GM23248 (cell line): ENCODE measurements around the gene CHI3L2. TPM values are rescaled to one million over a fixed set of nuclear protein-coding genes. Genes with fewer than 3 reads are reported as not detected.

Source experiments
- DNase-seq: peaks from one replicate; pipeline ENCODE4 v3.0.0-alpha.2; 2015
- H2AFZ ChIP-seq: fragments of 200-600 bp; sonication (generic); 2 replicates; pipeline ENCODE4 v1.6.1; 2016; ENCODE audit warnings: antibody characterized with exemption
- H3F3A ChIP-seq: fragments of 200-600 bp; sonication (generic); 2 replicates; pipeline ENCODE4 v1.6.1; 2016; ENCODE audit warnings: mild to moderate bottlenecking, antibody characterized with exemption, mixed run types; ENCODE audit not compliant: insufficient read depth
- H3K27ac ChIP-seq: fragments of 200-600 bp; sonication (generic); 2 replicates; pipeline ENCODE4 v1.5.1; 2016; ENCODE audit warnings: mild to moderate bottlenecking
- H3K27me3 ChIP-seq: fragments of 200-600 bp; sonication (generic); replicated peaks from 2 replicates; pipeline ENCODE4 v1.6.1; 2016; ENCODE audit warnings: mild to moderate bottlenecking; ENCODE audit not compliant: insufficient read depth
- H3K36me3 ChIP-seq: fragments of 200-600 bp; sonication (generic); 2 replicates; pipeline ENCODE4 v1.6.1; 2016; ENCODE audit warnings: low read depth, mild to moderate bottlenecking
- H3K4me1 ChIP-seq: fragments of 200-600 bp; sonication (generic); 2 replicates; pipeline ENCODE4 v1.6.1; 2016; ENCODE audit warnings: mild to moderate bottlenecking; ENCODE audit not compliant: insufficient read depth
- H3K4me2 ChIP-seq: fragments of 200-600 bp; sonication (generic); one replicate; pipeline ENCODE4 v1.6.1; 2016; ENCODE audit warnings: mild to moderate bottlenecking; ENCODE audit not compliant: unreplicated experiment
- H3K4me3 ChIP-seq: fragments of 200-600 bp; sonication (generic); 2 replicates; pipeline ENCODE4 v1.5.1; 2016; ENCODE audit warnings: mild to moderate bottlenecking
- H3K79me2 ChIP-seq: fragments of 200-600 bp; sonication (generic); 2 replicates; pipeline ENCODE4 v1.6.1; 2016; ENCODE audit warnings: mild to moderate bottlenecking; ENCODE audit not compliant: insufficient read depth
- H3K9ac ChIP-seq: fragments of 200-600 bp; sonication (generic); 2 replicates; pipeline ENCODE4 v1.6.1; 2016; ENCODE audit warnings: mild to moderate bottlenecking
- H3K9me2 ChIP-seq: fragments of 200-600 bp; sonication (generic); 2 replicates; pipeline ENCODE4 v1.6.1; 2016; ENCODE audit warnings: mixed run types, mild to moderate bottlenecking, moderate library complexity; ENCODE audit not compliant: insufficient read depth
- H3K9me3 ChIP-seq: fragments of 200-600 bp; sonication (generic); one replicate; pipeline ENCODE4 v1.6.1; 2017; ENCODE audit warnings: low read depth
- H4K20me1 ChIP-seq: fragments of 200-600 bp; sonication (generic); 2 replicates; pipeline ENCODE4 v1.6.0; 2016; ENCODE audit not compliant: insufficient read depth
- EZH2 ChIP-seq: fragments of 200-600 bp; sonication (generic); IDR thresholded peaks from 2 replicates; pipeline ENCODE4 v1.6.1; 2018; ENCODE audit warnings: antibody characterized with exemption, mild to moderate bottlenecking; ENCODE audit not compliant: insufficient read depth, poor library complexity, severe bottlenecking
- EZH2phosphoT487 ChIP-seq: fragments of 200-600 bp; sonication (generic); IDR thresholded peaks from 2 replicates; pipeline ENCODE4 v1.6.1; 2018; ENCODE audit warnings: antibody characterized with exemption, moderate library complexity, mild to moderate bottlenecking, low read depth; ENCODE audit not compliant: insufficient read depth
- WGBS, 2 experiments: methylation state at CpG; one replicate each; pipeline ENCODE4 v1.1.6; 2015 to 2017; ENCODE audit warnings: low lambda C conversion rate in 2 of 2, low coverage in 1 of 2; ENCODE audit errors: missing lambda C conversion rate in 2 of 2; 5-methylcytosine and 5-hydroxymethylcytosine counted together
- in situ Hi-C: fragments of 300-500 bp; cut with MboI; formaldehyde crosslinking; loops from 2 replicates; pipeline ENCODE4 v1.15.0; 2020
- polyA plus RNA-seq: library from polyadenylated mRNA; unstranded; fragments of >200 nt; fragmentation: Nextera tagmentation; extraction: Ambion mirVana; gene quantifications from 2 replicates; pipeline ENCODE4 v1.2.1, GENCODE V29; 2016
- total RNA-seq: library from RNA; depleted of rRNA; stranded (reverse); fragments of >200 nt; shearing (Covaris generic); gene quantifications from 2 replicates; pipeline ENCODE4 v1.2.3, GENCODE V29; 2014

The CHI3L2 gene
- total and polyA plus RNA-seq, 2 experiments from 2014 or later = 0.55 TPM; not detected in 1

DNA sequence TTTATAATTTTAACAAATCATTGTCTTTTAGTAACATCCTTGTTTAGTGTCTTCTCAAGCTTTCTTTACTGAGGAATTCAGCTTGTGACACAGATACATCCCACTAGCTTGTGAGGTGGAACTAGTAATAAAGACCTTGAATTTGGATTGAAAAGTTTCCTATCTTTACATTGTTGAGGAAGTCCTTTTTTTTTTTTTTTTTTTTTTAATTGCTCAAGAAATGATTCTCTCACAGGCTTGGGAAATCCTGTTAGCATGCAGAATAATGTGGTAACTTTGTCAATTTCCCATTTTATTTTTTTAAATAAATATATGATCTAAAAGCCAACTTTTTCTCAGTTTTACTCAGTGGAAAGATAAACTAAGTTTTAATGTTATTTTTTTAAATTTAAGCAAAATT, 42.9 kb upstream of the CHI3L2 start:
- Histone ChIP-seq H4K20me1 (no peaks in the 10 kb centered on the region), H3K4me3 (no peak overlapping the region), H3K79me2 (no peaks in the 10 kb centered on the region), H3K9me2 (no peaks in the 10 kb centered on the region), H2AFZ (no peak overlapping the region), H3K4me2 (no peak overlapping the region), H3K9me3 (no peaks in the 10 kb centered on the region), H3K27me3 (no peaks in the 10 kb centered on the region), H3K27ac (no peak overlapping the region), H3K4me1 (0 out of 2 replicates have a peak, but pooled peaks cover 7% of the 10 kb centered on the region), H3F3A (peaks cover 17% of the 10 kb centered on the region), H3K36me3 (peaks cover 32% of the 10 kb centered on the region), H3K9ac (no peak overlapping the region)
- no peak for TF ChIP-seq EZH2phosphoT487
- no peak for TF ChIP-seq EZH2
- DNase-seq = no peak
- in situ Hi-C loops = no loop called here

DNA sequence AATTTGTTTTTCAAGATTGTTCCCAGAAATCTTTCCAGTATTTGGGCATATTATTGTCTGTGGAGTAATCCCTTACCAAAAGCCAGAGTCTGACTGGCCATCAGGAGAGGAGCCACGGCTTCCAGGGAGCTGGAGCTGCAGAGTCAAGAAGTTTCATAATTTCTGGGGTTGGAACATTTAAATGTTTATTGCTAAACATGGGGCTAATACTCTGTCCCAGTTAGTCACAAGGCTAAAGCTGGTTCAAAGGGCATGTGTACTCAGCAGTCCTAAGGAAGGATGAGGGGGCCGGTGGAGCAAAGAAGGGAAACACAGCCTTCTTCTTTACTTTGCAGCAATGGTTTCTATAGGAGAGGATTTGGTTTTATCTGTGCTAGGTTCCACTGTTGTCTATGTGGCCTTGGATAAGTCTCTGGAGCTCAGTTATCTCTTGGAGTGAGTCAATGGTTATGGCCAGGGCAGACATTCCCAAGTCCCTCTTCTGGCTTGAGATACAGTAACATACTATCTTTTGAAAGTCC, 36.5 kb upstream of the CHI3L2 start:
- no peaks in the 10 kb centered on the region for H3K27me3 ChIP-seq
- no peaks in the 10 kb centered on the region for H3K9me3 ChIP-seq
- no peak overlapping the region for H2AFZ ChIP-seq
- peaks cover 50% of the 10 kb centered on the region for H3K4me1 ChIP-seq
- peak overlapping the region; percentile 15; the same call in 1 of the 2 replicates for H3K4me3 ChIP-seq
- in situ Hi-C loops = no loop called here
- DNase-seq = peak; percentile 72
- no peaks in the 10 kb centered on the region for H3K9me2 ChIP-seq
- peaks cover 65% of the 10 kb centered on the region for H3F3A ChIP-seq
- H3K27ac ChIP-seq = peak overlapping the region; percentile 83
- peaks cover 15% of the 10 kb centered on the region; the same call in 1 of the 2 replicates for H3K36me3 ChIP-seq
- peak overlapping the region; percentile 73 for H3K4me2 ChIP-seq
- no peaks in the 10 kb centered on the region for H4K20me1 ChIP-seq
- H3K79me2 ChIP-seq = no peaks in the 10 kb centered on the region
- peak overlapping the region; percentile 21 for H3K9ac ChIP-seq
- WGBS, 2 experiments = 17 to 20% methylated on average over 2 of the region's 2 CpGs
- TF ChIP-seq EZH2 = no peak
- no peak for TF ChIP-seq EZH2phosphoT487

DNA sequence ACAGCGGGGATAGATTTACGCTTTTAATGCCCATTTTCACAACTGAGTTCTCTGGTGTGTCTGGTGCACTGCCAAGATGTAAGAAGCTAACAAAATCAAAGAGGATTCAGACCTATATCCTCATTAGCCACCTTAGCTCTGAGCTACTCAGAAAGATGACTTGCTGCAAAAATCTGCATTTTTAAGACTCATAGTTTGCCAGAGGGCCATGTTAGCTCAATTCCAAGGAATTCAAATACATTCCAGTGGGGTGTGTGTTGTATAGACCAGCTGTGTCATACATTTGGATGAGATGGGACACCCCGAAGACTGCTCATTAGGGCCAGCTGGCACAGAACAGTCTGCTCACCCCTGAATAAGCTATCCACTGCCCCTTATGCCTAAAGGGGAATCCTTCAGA, 36.0 kb upstream of the CHI3L2 start:
- H3K27me3 ChIP-seq = no peaks in the 10 kb centered on the region
- H3K4me3 ChIP-seq = peak overlapping the region; percentile 15; the same call in 1 of the 2 replicates
- DNase-seq = peak; percentile 95
- in situ Hi-C loops = no loop called here
- H3K4me1 ChIP-seq = peaks cover 50% of the 10 kb centered on the region
- H3K4me2 ChIP-seq = peak overlapping the region; percentile 73
- H3F3A ChIP-seq = peaks cover 65% of the 10 kb centered on the region
- 0 to 2% methylated on average over 3 of the region's 3 CpGs for WGBS, 2 experiments
- H3K27ac ChIP-seq = peak overlapping the region; percentile 83
- peak overlapping the region; percentile 21 for H3K9ac ChIP-seq
- TF ChIP-seq EZH2 = no peak
- no peak for TF ChIP-seq EZH2phosphoT487
- no peaks in the 10 kb centered on the region for H3K79me2 ChIP-seq
- H3K9me2 ChIP-seq = no peaks in the 10 kb centered on the region
- no peaks in the 10 kb centered on the region for H4K20me1 ChIP-seq
- no peak overlapping the region for H2AFZ ChIP-seq
- H3K36me3 ChIP-seq = peaks cover 10% of the 10 kb centered on the region; the same call in 1 of the 2 replicates
- no peaks in the 10 kb centered on the region for H3K9me3 ChIP-seq

DNA sequence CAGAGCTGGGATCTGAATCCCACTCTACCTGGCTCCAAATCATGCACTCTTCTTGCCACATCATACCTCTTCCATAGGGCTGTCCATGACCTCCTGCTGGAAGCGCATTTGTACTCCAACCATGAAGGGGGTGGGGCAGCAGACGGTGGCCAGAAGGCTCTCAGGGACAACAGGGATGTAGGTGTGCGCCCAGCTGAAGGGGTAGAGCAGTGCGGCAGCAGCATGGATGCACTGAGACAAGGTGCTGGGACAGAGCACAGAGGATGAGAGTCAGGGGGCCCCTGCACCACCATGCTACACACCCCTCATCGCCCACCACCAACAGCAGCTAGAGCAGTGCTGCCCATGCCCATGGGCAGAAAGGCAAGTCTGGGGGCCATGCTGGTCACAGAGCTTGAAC, 35.4 kb upstream of the CHI3L2 start:
- H3K9me2 ChIP-seq = no peaks in the 10 kb centered on the region
- peak overlapping the region; percentile 83 for H3K27ac ChIP-seq
- H3K9ac ChIP-seq = no peak overlapping the region
- H3K4me1 ChIP-seq = peaks cover 50% of the 10 kb centered on the region
- DNase-seq = no peak
- in situ Hi-C loops = no loop called here
- no peak overlapping the region for H3K4me3 ChIP-seq
- 89 to 92% methylated on average over 5 of the region's 5 CpGs for WGBS, 2 experiments
- peaks cover 65% of the 10 kb centered on the region for H3F3A ChIP-seq
- no peak overlapping the region for H3K4me2 ChIP-seq
- no peaks in the 10 kb centered on the region for H4K20me1 ChIP-seq
- no peak overlapping the region for H2AFZ ChIP-seq
- TF ChIP-seq EZH2phosphoT487 = no peak
- TF ChIP-seq EZH2 = no peak
- no peaks in the 10 kb centered on the region for H3K79me2 ChIP-seq
- H3K36me3 ChIP-seq = peaks cover 6% of the 10 kb centered on the region; the same call in 1 of the 2 replicates
- H3K27me3 ChIP-seq = no peaks in the 10 kb centered on the region
- H3K9me3 ChIP-seq = no peaks in the 10 kb centered on the region
